ENCODE measurements around the gene DLST. TPM values are rescaled to one million over a fixed set of nuclear protein-coding genes. Genes with fewer than 3 reads are reported as not detected.

DLST gene
- polyA plus RNA-seq, 1 donor (not counting 4 experiments of a cell fraction or from before 2014, with no cell fraction given), result 114 TPM

- dilution Hi-C loops (cut with MboI; ENCODE audit: extremely low pct_ligation_motif_present, low sequenced_read_pairs), result no loop called here
These were observed 35.9 kb downstream of the DLST start for GRCh38 chr14:74917646-74918081.

DNA sequence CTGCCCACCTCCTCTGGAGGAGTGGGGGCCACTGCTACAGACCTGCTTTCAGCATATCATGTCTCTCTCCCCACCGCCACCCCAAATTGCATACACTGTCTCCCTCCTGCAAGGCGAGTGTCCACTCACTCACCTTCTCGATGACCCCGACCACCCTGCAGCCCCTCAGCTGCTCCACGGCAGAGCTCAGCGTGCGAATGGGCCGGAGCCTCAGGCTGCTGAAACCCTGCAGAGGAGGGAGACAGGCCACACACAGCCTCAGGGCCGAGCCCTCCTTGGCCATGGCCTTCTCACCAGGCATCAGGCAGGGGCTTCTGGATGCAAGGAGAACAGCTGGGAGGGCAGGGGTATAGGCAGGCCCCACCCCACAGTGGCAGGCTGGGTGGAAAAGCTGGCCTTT lies 36.7 kb downstream of the DLST start:
- Histone ChIP-seq H3K36me3 (ENCODE audit: control insufficient read depth in 2 of 2, extremely low read depth in 1 of 2, insufficient read depth in 2 of 2, low read length in 2 of 2) (no peaks in the 10 kb centered on the region), H3K4me1 (ENCODE audit: control insufficient read depth, extremely low read depth, insufficient read depth, low read length) (peaks cover 7% of the 10 kb centered on the region), H3K27me3 (ENCODE audit: control insufficient read depth, extremely low read depth, insufficient read depth, low read length) (no peaks in the 10 kb centered on the region), H3K9me3 (ENCODE audit: control insufficient read depth, low read depth, low read length) (no peaks in the 10 kb centered on the region), H4K20me1 (ENCODE audit: control insufficient read depth, extremely low read depth, insufficient read depth, low read length) (no peaks in the 10 kb centered on the region), H3K79me2 (ENCODE audit: control insufficient read depth, insufficient read depth, low read length) (no peaks in the 10 kb centered on the region), H3K27ac (ENCODE audit: control insufficient read depth, insufficient read depth, low read length) (no peak overlapping the region), H2AFZ (ENCODE audit: control insufficient read depth, low read length) (no peak overlapping the region), H3K4me2 (ENCODE audit: control insufficient read depth, extremely low read depth, insufficient read depth, low read depth, low read length) (no peak overlapping the region), H3K9me1 (ENCODE audit: control insufficient read depth, extremely low read depth, insufficient read depth, low read length) (no peaks in the 10 kb centered on the region), H3K4me3 (ENCODE audit: control insufficient read depth in 2 of 3, extremely low read depth in 1 of 3, insufficient read depth in 2 of 3, low read depth in 1 of 3, low read length in 3 of 3) (no peak overlapping the region), H3K9ac (ENCODE audit: control insufficient read depth, extremely low read depth, insufficient read depth, low read length) (no peak overlapping the region)
- DNase-seq (ENCODE audit: low read depth, low spot score), result no peak
- dilution Hi-C loops (cut with MboI; ENCODE audit: extremely low pct_ligation_motif_present, low sequenced_read_pairs), result no loop called here
- FAIRE-seq, result no peak
- no peak for TF ChIP-seq EZH2 (IDR thresholded peaks at IDR 0.05; ENCODE audit: low read length)
- TF ChIP-seq, protein P1, sequence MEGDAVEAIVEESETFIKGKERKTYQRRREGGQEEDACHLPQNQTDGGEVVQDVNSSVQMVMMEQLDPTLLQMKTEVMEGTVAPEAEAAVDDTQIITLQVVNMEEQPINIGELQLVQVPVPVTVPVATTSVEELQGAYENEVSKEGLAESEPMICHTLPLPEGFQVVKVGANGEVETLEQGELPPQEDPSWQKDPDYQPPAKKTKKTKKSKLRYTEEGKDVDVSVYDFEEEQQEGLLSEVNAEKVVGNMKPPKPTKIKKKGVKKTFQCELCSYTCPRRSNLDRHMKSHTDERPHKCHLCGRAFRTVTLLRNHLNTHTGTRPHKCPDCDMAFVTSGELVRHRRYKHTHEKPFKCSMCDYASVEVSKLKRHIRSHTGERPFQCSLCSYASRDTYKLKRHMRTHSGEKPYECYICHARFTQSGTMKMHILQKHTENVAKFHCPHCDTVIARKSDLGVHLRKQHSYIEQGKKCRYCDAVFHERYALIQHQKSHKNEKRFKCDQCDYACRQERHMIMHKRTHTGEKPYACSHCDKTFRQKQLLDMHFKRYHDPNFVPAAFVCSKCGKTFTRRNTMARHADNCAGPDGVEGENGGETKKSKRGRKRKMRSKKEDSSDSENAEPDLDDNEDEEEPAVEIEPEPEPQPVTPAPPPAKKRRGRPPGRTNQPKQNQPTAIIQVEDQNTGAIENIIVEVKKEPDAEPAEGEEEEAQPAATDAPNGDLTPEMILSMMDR (optimal IDR thresholded peaks at IDR 0.05 in 1 of 3, IDR thresholded peaks at IDR 0.05 in 1 of 3, conservative IDR thresholded peaks at IDR 0.05 in 1 of 3; ENCODE audit: extremely low read depth in 1 of 3, insufficient read depth in 2 of 3, low read length in 3 of 3), result no peak

More at GRCh38 chr14:74917646-74918081, 35.9 kb downstream of the DLST start:
- no peaks in the 10 kb centered on the region for H3K79me2 ChIP-seq (ENCODE audit: control insufficient read depth, insufficient read depth, low read length)
- DNase-seq (ENCODE audit: low read depth, low spot score), result no peak
- peak overlapping the region; percentile 9 for H3K4me2 ChIP-seq (ENCODE audit: control insufficient read depth, extremely low read depth, insufficient read depth, low read depth, low read length)
- peak; percentile 13 for FAIRE-seq
- peak overlapping the region; percentile 33 for H2AFZ ChIP-seq (ENCODE audit: control insufficient read depth, low read length)
- no peak overlapping the region for H3K4me3 ChIP-seq (ENCODE audit: control insufficient read depth in 2 of 3, extremely low read depth in 1 of 3, insufficient read depth in 2 of 3, low read depth in 1 of 3, low read length in 3 of 3)
- no peak overlapping the region for H3K27ac ChIP-seq (ENCODE audit: control insufficient read depth, insufficient read depth, low read length)
- H3K9ac ChIP-seq (ENCODE audit: control insufficient read depth, extremely low read depth, insufficient read depth, low read length), result no peak overlapping the region
- no peaks in the 10 kb centered on the region for H3K27me3 ChIP-seq (ENCODE audit: control insufficient read depth, extremely low read depth, insufficient read depth, low read length)
- H3K36me3 ChIP-seq (ENCODE audit: control insufficient read depth in 2 of 2, extremely low read depth in 1 of 2, insufficient read depth in 2 of 2, low read length in 2 of 2), result no peaks in the 10 kb centered on the region
- no peaks in the 10 kb centered on the region for H4K20me1 ChIP-seq (ENCODE audit: control insufficient read depth, extremely low read depth, insufficient read depth, low read length)
- TF ChIP-seq, protein P1 (optimal IDR thresholded peaks at IDR 0.05 in 1 of 3, IDR thresholded peaks at IDR 0.05 in 1 of 3, conservative IDR thresholded peaks at IDR 0.05 in 1 of 3; ENCODE audit: extremely low read depth in 1 of 3, insufficient read depth in 2 of 3, low read length in 3 of 3), result no peak
- TF ChIP-seq EZH2 (IDR thresholded peaks at IDR 0.05; ENCODE audit: low read length), result no peak
- H3K9me3 ChIP-seq (ENCODE audit: control insufficient read depth, low read depth, low read length), result no peaks in the 10 kb centered on the region
- H3K9me1 ChIP-seq (ENCODE audit: control insufficient read depth, extremely low read depth, insufficient read depth, low read length), result no peaks in the 10 kb centered on the region
- peaks cover 7% of the 10 kb centered on the region for H3K4me1 ChIP-seq (ENCODE audit: control insufficient read depth, extremely low read depth, insufficient read depth, low read length)
